Measurements from ENCODE around the gene DPY19L2. TPM values are rescaled to one million over a fixed set of nuclear protein-coding genes. Genes with fewer than 3 reads are reported as not detected.
"Not testable (repeated sequence)": the region's sequence is repeated elsewhere in the genome, so short reads cannot be mapped to it uniquely, and the experiment has no call there.

DPY19L2 gene
- total and polyA plus RNA-seq, 2 of the 4 experiments (the other 2 are of a cell fraction), result 0.90 to 1.6 TPM

DNA sequence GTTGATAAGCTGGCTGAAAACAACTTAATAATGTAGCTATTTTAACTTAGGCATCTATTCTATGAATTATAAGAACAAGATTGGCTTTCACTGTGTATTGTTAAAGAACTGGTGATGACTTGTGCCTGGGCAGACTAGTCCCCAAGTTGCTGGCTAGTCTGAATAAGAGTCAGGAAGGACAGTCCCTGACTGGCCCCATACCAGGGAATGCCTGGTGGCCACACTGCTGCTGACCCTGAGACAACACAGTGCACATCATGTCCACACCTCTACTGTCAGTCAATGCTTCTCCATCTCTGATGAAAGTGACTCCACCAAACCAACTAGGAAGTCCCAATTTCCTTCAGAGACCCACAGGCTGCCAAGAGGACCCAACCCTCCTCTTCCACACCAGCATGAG lies 130.5 kb downstream of the DPY19L2 start:
- H3K27me3 ChIP-seq (ENCODE audit: control insufficient read depth, insufficient read depth, low read length); H2AFZ ChIP-seq (replicated peaks; ENCODE audit: low read length, poor library complexity); H4K5ac ChIP-seq (ENCODE audit: low read depth, low read length); H3K4me3 ChIP-seq (ENCODE audit: insufficient read depth, low read depth, low read length); H3K4me2 ChIP-seq (ENCODE audit: low read depth, low read length); H2BK5ac ChIP-seq (ENCODE audit: low read depth, low read length, poor library complexity, severe bottlenecking); H3K27ac ChIP-seq (ENCODE audit: insufficient read depth, low read length); H2BK15ac ChIP-seq (ENCODE audit: low read depth, low read length); H3K79me1 ChIP-seq (ENCODE audit: low read depth in 1 of 2, low read length in 2 of 2); H3K9ac ChIP-seq (ENCODE audit: low read depth, low read length); H3K4ac ChIP-seq (ENCODE audit: low read depth, low read length); BruUV-seq (replicated peaks); H2BK20ac ChIP-seq (ENCODE audit: low read depth, low read length); H2BK120ac ChIP-seq (ENCODE audit: low read depth, low read length); in situ Hi-C loops (cut with MboI; ENCODE audit: low sequenced_read_pairs); H2AK5ac ChIP-seq (ENCODE audit: low read depth, low read length); H3K14ac ChIP-seq (replicated peaks; ENCODE audit: low read depth, low read length); H3K23ac ChIP-seq (ENCODE audit: low read depth, low read length); ATAC-seq (ENCODE audit: low read depth); H3K18ac ChIP-seq (ENCODE audit: low read depth, low read length); H4K8ac ChIP-seq (ENCODE audit: low read depth in 2 of 2, low read length in 2 of 2); H4K91ac ChIP-seq (ENCODE audit: insufficient read depth, low read depth, low read length); H3K36me3 ChIP-seq (ENCODE audit: control insufficient read depth, insufficient read depth, low read length); H2AK9ac ChIP-seq (replicated peaks; ENCODE audit: low read depth, low read length, poor library complexity); intact Hi-C loops (cut with micrococcal nuclease); POLR2A ChIA-PET (ENCODE audit: unreplicated experiment); dilution Hi-C loops (cut with HindIII; ENCODE audit: low sequenced_read_pairs, unreplicated experiment); H3K4me1 ChIP-seq (ENCODE audit: control insufficient read depth, insufficient read depth, low read length); H3K9me3 ChIP-seq (ENCODE audit: control insufficient read depth, insufficient read depth, low read length); H4K20me1 ChIP-seq (ENCODE audit: insufficient read depth, low read length); CTCF ChIA-PET; H3K9me1 ChIP-seq (ENCODE audit: insufficient read depth, low read length); H3K56ac ChIP-seq (ENCODE audit: extremely low read depth, insufficient read depth, low read length); DNase-seq: not testable (repeated sequence)

DNA sequence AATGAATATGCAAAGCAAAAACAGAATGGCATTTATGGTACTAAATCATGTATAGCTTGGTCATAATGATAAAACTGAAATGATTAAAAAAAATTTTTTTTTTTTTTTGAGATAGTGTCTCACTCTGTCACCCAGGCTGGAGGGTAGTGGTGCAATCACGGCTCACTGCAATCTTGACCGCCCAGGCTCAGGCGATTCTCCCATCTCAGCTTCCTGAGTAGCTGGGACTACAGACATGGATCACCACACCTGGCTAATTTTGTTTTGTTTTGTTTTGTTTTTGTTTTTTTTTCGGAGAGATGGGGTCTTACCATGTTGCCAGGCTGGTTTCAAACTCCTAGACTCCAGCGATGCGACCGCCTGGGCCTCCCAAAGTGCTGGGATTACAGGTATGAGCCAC lies 138.7 kb downstream of the DPY19L2 start:
- H3K4me2 ChIP-seq (ENCODE audit: low read depth, low read length); H3K4ac ChIP-seq (ENCODE audit: low read depth, low read length); DNase-seq; H3K9me3 ChIP-seq (ENCODE audit: control insufficient read depth, insufficient read depth, low read length); H3K27ac ChIP-seq (ENCODE audit: insufficient read depth, low read length); intact Hi-C loops (cut with micrococcal nuclease); H4K8ac ChIP-seq (ENCODE audit: low read depth in 2 of 2, low read length in 2 of 2); BruUV-seq (replicated peaks); ATAC-seq (ENCODE audit: low read depth); POLR2A ChIA-PET (ENCODE audit: unreplicated experiment); H4K20me1 ChIP-seq (ENCODE audit: insufficient read depth, low read length); H2BK5ac ChIP-seq (ENCODE audit: low read depth, low read length, poor library complexity, severe bottlenecking); H3K27me3 ChIP-seq (ENCODE audit: control insufficient read depth, insufficient read depth, low read length); H3K56ac ChIP-seq (ENCODE audit: extremely low read depth, insufficient read depth, low read length); H3K14ac ChIP-seq (replicated peaks; ENCODE audit: low read depth, low read length); CTCF ChIA-PET; H3K9ac ChIP-seq (ENCODE audit: low read depth, low read length); H2BK15ac ChIP-seq (ENCODE audit: low read depth, low read length); H3K4me1 ChIP-seq (ENCODE audit: control insufficient read depth, insufficient read depth, low read length); H2BK120ac ChIP-seq (ENCODE audit: low read depth, low read length); dilution Hi-C loops (cut with HindIII; ENCODE audit: low sequenced_read_pairs, unreplicated experiment); H2AFZ ChIP-seq (replicated peaks; ENCODE audit: low read length, poor library complexity); H4K91ac ChIP-seq (ENCODE audit: insufficient read depth, low read depth, low read length); H3K36me3 ChIP-seq (ENCODE audit: control insufficient read depth, insufficient read depth, low read length); H3K79me1 ChIP-seq (ENCODE audit: low read depth in 1 of 2, low read length in 2 of 2); H3K18ac ChIP-seq (ENCODE audit: low read depth, low read length); H3K9me1 ChIP-seq (ENCODE audit: insufficient read depth, low read length); in situ Hi-C loops (cut with MboI; ENCODE audit: low sequenced_read_pairs); H3K4me3 ChIP-seq (ENCODE audit: insufficient read depth, low read depth, low read length); H3K23ac ChIP-seq (ENCODE audit: low read depth, low read length); H2AK5ac ChIP-seq (ENCODE audit: low read depth, low read length); H2BK20ac ChIP-seq (ENCODE audit: low read depth, low read length); H4K5ac ChIP-seq (ENCODE audit: low read depth, low read length); H2AK9ac ChIP-seq (replicated peaks; ENCODE audit: low read depth, low read length, poor library complexity): not testable (repeated sequence)
- WGBS, 2 experiments (ENCODE audit: extremely low coverage in 2 of 2, insufficient read length in 1 of 2), result no CpG with 5 or more reads among the region's 7 CpGs
